Immature natural killer cell (primary cell): ENCODE measurements around the gene UBIAD1. TPM values are rescaled to one million over a fixed set of nuclear protein-coding genes. Genes with fewer than 3 reads are reported as not detected.

Experiments
- DNase-seq, 3 donors: peaks; one replicate each; pipeline ENCODE4 v3.0.0; 2022; ENCODE audit warnings: mixed read lengths in 1 of 3
- H3K27ac Mint-ChIP-seq, 6 donors: one replicate each; pipeline ENCODE4 v1.8.0; 2020; ENCODE audit warnings: mixed read lengths in 6 of 6, mild to moderate bottlenecking in 5 of 6, inconsistent platforms in 4 of 6, moderate library complexity in 3 of 6
- H3K27me3 Mint-ChIP-seq, 3 donors: one replicate each; pipeline ENCODE4 v1.8.0; 2020 to 2021; ENCODE audit warnings: low read depth in 3 of 3, mild to moderate bottlenecking in 3 of 3, mixed read lengths in 3 of 3, moderate library complexity in 3 of 3, inconsistent platforms in 1 of 3
- H3K36me3 Mint-ChIP-seq, 3 donors: one replicate each; pipeline ENCODE4 v1.8.0; 2020; ENCODE audit warnings: mixed read lengths in 3 of 3, inconsistent platforms in 2 of 3, mild to moderate bottlenecking in 2 of 3
- H3K4me1 Mint-ChIP-seq, 2 donors: one replicate each; pipeline ENCODE4 v1.8.0; 2020; ENCODE audit warnings: inconsistent platforms in 2 of 2, mild to moderate bottlenecking in 2 of 2, mixed read lengths in 2 of 2, moderate library complexity in 1 of 2
- H3K4me3 Mint-ChIP-seq, 5 donors: one replicate each; pipeline ENCODE4 v1.8.0; 2020; ENCODE audit warnings: mild to moderate bottlenecking in 5 of 5, mixed read lengths in 5 of 5, inconsistent platforms in 3 of 5, moderate library complexity in 3 of 5
- H3K9me3 Mint-ChIP-seq, 6 donors: one replicate each; pipeline ENCODE4 v1.8.0; 2020; ENCODE audit warnings: mild to moderate bottlenecking in 6 of 6, mixed read lengths in 6 of 6, inconsistent platforms in 4 of 6, moderate library complexity in 3 of 6
- polyA plus RNA-seq, 3 donors: library from polyadenylated mRNA; unstranded; fragments of 300-500 nt; fragmentation: Illumina TruSeq; gene quantifications; one replicate each; pipeline ENCODE4 v1.2.3, GENCODE V29; 2021

UBIAD1 gene, protein sequence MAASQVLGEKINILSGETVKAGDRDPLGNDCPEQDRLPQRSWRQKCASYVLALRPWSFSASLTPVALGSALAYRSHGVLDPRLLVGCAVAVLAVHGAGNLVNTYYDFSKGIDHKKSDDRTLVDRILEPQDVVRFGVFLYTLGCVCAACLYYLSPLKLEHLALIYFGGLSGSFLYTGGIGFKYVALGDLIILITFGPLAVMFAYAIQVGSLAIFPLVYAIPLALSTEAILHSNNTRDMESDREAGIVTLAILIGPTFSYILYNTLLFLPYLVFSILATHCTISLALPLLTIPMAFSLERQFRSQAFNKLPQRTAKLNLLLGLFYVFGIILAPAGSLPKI
- 10 to 100 TPM; 17.9 to 29.6 (median 28.5) TPM for polyA plus RNA-seq

DNA sequence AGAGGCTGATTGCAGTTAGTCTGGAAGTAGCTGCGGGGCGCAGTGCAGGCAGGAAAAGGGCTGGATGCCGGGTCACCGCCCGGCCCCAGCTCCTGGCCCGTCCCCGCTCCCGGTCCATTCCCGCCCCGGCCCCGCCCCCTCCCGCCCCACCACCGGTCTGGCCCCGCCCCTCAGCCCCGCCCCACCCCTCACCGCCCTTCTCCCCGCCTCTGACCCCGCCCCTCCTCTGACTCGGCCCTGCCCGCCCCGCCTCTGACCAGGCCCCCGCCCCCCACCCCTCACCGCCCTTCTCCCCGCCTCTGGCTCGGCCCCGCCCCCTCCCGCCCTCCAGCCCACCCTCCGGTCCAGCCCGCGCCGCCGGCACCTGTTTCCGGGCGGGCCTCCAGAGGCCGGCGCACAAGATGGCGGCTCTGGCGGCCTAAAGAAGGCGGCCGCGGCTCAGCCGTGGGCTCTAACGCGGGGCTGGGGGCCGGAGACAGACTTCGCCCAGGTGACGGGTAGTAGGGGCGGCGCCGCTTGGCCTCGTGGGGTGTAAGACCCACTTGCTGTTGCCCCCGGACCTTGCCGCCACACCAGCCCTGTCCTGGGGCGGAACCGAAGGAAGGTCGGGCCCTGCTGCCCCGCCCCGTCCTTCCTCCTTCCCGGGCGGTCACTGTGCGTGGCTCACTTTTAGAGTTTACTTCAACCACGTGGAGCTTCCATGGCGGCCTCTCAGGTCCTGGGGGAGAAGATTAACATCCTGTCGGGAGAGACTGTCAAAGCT is at the start of gene UBIAD1:
UBIAD1 (plus strand) TSS at position 367 of the 763 bp plus-strand sequence; CDS start at position 701, 334 bp downstream.
- peak within 1 kb of the TSS; percentile 84 to 96 (median 94) for H3K27ac Mint-ChIP-seq
- peak within 1 kb of the TSS; percentile 90 to 93 (median 91) for H3K4me3 Mint-ChIP-seq
- H3K36me3 Mint-ChIP-seq = peaks cover 0 to 7% (median 5%) of the 10 kb centered on the region in 3 donors
- H3K9me3 Mint-ChIP-seq = no peaks in the 10 kb centered on the region
- peak; percentile 78 to 85 (median 84) for DNase-seq
- H3K27me3 Mint-ChIP-seq = peaks cover 1 to 7% (median 3%) of the 10 kb centered on the region in 3 donors
- H3K4me1 Mint-ChIP-seq = peaks cover 27 to 38% of the 10 kb centered on the region in 2 donors

DNA sequence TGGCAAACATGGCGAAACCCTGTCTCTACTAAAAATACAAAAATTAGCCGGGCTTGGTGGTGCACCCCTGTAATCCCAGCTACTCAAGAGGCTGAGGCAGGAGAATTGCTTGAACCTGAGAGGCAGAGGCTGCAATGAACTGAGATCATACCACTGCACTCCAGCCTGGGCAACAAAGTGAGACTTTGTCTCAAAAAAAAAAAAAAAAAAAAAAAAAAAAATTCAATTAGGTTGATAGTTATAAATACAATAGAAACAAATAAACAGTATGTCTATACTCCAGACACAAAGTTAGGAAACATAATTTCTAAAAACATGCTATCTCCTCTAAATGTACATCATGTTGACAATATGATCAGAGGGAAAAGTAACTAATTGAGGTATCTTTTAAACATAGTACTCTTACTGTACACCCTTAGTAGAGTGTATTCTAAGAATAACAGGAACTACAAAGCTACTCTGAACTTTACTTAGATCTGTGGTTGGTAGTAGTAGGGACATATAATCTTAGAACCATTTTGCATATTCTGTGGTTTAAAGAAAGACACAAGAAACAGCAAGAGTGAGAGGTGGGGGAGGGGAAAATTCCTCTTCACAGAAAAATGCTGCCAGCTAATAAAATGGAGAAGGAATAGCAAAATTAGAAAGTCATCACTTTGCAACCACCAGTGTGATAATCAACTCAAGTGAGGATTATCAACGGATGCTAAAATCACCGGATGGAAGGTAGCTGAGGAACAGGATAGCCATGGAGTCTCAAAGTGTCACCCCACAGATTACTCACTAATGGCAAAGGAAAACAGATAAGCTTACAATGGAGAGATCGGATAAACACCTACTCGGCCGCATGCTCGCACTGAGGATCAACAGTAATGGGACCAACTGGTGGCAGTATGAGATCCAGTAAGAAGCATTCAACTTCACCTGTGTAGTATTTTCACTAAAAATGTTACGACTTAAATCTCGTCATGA is 45.6 kb upstream of the UBIAD1 start:
- H3K4me3 Mint-ChIP-seq = no peak overlapping the region
- no peaks in the 10 kb centered on the region for H3K27me3 Mint-ChIP-seq
- H3K27ac Mint-ChIP-seq = peak overlapping the region in 1 of 6 donors; percentile 57
- no peaks in the 10 kb centered on the region for H3K9me3 Mint-ChIP-seq
- DNase-seq = no peak
- H3K36me3 Mint-ChIP-seq = peaks cover 32 to 55% (median 33%) of the 10 kb centered on the region in 3 donors
- H3K4me1 Mint-ChIP-seq = peaks cover 0 to 6% of the 10 kb centered on the region in 2 donors

DNA sequence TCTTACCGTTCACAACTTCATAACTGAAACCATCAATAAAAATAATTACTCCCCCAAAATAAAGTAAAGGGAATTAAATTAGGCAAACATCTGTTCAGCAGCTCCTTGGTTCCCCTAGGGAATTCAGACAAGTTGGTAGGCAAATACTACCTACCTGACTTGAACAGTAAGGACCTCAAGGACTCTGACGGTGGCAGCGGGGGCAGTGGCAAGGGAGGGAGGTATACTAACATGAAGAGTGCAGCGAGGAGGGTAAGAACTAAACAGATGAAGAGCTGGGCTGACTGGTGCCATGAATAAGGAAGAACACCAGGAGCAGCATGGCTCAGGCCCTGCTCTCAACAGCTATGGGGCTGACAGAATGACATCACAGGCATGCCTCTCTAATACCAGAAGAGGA is 43.8 kb upstream of the UBIAD1 start:
- peak overlapping the region in 1 of 6 donors; percentile 70 for H3K27ac Mint-ChIP-seq
- no peak overlapping the region for H3K4me3 Mint-ChIP-seq
- no peak for DNase-seq
- peaks cover 0 to 6% of the 10 kb centered on the region in 2 donors for H3K4me1 Mint-ChIP-seq
- H3K27me3 Mint-ChIP-seq = peaks cover 0 to 2% (median 0%) of the 10 kb centered on the region in 3 donors
- peaks cover 39 to 62% (median 40%) of the 10 kb centered on the region in 3 donors for H3K36me3 Mint-ChIP-seq
- H3K9me3 Mint-ChIP-seq = no peaks in the 10 kb centered on the region

DNA sequence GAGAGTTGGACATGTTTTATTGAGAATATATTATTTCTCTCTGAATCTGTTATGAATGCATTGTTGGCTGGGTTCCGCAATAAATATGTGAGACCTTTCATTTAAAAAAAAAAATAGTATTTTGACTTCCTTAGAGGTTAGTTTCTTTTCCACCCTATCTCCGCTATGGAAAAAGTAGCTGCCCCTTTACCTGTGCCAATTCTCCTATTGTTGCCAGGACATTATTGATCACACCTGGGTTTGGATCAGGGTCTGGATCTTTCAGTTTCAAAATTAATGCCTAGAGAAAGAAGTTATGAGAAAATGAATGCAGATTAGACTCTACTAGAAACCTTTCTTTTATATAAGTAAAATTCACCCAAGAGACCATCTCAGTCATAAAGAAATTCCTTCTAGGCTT is 39.8 kb upstream of the UBIAD1 start:
- Mint-ChIP-seq H3K4me1 (peaks cover 0 to 7% of the 10 kb centered on the region in 2 donors), H3K27me3 (peaks cover 0 to 2% (median 0%) of the 10 kb centered on the region in 3 donors)

DNA sequence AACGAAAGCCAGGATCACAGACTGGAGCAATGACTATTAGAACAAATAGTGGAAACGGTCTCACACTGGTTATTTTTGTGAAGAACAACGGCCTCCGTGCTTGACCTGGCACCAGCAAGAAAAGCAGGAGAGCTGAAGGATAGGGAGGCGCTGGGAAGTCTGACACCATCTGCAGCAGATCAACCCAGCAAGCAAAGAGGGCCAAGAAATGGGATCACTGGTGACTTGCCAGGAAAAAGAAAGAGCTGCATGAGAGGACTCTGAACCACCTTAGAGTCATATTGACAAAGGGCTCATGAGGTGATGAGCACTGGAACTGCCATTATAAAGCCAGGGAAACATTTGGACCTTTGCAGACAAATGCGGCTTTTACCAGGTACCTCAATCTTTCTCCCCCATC is 35.6 kb upstream of the UBIAD1 start:
- DNase-seq = no peak
- Mint-ChIP-seq H3K36me3 (peaks cover 35 to 66% (median 40%) of the 10 kb centered on the region in 3 donors), H3K4me1 (peaks cover 0 to 13% of the 10 kb centered on the region in 2 donors), H3K4me3 (no peak overlapping the region), H3K9me3 (peaks cover 0 to 2% (median 0%) of the 10 kb centered on the region in 6 donors), H3K27me3 (peaks cover 0 to 2% (median 0%) of the 10 kb centered on the region in 3 donors), H3K27ac (no peak overlapping the region)

More for the DNA sequence above, 39.8 kb upstream of the UBIAD1 start:
- Mint-ChIP-seq H3K27ac (no peak overlapping the region), H3K36me3 (peaks cover 44 to 75% (median 47%) of the 10 kb centered on the region in 3 donors), H3K9me3 (no peaks in the 10 kb centered on the region), H3K4me3 (no peak overlapping the region)
- DNase-seq = no peak

DNA sequence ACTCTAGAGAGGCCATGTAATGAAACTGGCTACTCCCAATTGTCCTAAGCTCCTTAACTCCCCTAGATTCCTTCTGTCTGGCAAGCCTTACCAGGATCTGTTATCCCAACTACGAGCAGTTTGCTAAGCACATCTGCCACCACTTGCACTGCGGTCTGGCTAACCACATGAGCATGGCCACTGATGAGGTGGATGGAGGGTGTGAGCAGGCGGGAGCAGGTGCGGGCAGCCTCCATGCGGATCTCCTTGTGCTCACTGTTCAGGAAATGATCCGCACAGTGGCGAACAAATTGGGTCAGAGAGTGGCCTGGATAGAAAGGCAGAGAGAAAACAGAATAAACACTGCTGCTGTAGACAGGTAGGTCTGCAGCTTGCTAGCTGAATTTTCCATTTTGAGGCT is 34.7 kb upstream of the UBIAD1 start:
- H3K27ac Mint-ChIP-seq = no peak overlapping the region
- H3K4me1 Mint-ChIP-seq = peaks cover 0 to 13% of the 10 kb centered on the region in 2 donors
- DNase-seq = no peak
- H3K4me3 Mint-ChIP-seq = no peak overlapping the region
- H3K36me3 Mint-ChIP-seq = peaks cover 33 to 60% (median 35%) of the 10 kb centered on the region in 3 donors
- peaks cover 0 to 2% (median 0%) of the 10 kb centered on the region in 6 donors for H3K9me3 Mint-ChIP-seq
- H3K27me3 Mint-ChIP-seq = peaks cover 0 to under 1% (median 0%) of the 10 kb centered on the region in 3 donors

DNA sequence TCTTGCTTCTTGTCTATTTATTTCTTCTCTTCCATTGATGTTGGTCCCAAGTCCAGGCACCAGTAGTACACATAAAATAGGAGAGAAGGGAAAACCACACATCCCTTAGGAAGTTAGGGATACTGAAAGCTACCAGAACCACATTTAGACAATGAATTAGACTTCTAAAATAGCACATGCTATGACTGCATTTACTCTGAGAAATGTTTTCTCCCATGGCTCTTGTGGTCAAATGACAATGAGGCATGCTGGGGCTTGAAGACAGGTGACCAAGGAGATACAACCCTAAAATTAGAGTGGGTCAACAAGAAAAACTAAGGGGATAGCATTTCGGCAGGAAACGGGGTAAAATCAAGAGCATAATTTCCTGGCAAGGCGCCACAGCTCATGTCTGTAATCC is 27.8 kb upstream of the UBIAD1 start:
- peak overlapping the region in 2 of 5 donors; percentile 63 to 75 for H3K4me3 Mint-ChIP-seq
- DNase-seq = no peak
- H3K4me1 Mint-ChIP-seq = peaks cover 32 to 43% of the 10 kb centered on the region in 2 donors
- peaks cover 0 to 2% (median 0%) of the 10 kb centered on the region in 6 donors for H3K9me3 Mint-ChIP-seq
- peaks cover 0 to 1% (median 0%) of the 10 kb centered on the region in 3 donors for H3K27me3 Mint-ChIP-seq
- H3K36me3 Mint-ChIP-seq = peaks cover 12 to 20% (median 13%) of the 10 kb centered on the region in 3 donors
- peak overlapping the region; percentile 90 to 97 (median 92) for H3K27ac Mint-ChIP-seq

DNA sequence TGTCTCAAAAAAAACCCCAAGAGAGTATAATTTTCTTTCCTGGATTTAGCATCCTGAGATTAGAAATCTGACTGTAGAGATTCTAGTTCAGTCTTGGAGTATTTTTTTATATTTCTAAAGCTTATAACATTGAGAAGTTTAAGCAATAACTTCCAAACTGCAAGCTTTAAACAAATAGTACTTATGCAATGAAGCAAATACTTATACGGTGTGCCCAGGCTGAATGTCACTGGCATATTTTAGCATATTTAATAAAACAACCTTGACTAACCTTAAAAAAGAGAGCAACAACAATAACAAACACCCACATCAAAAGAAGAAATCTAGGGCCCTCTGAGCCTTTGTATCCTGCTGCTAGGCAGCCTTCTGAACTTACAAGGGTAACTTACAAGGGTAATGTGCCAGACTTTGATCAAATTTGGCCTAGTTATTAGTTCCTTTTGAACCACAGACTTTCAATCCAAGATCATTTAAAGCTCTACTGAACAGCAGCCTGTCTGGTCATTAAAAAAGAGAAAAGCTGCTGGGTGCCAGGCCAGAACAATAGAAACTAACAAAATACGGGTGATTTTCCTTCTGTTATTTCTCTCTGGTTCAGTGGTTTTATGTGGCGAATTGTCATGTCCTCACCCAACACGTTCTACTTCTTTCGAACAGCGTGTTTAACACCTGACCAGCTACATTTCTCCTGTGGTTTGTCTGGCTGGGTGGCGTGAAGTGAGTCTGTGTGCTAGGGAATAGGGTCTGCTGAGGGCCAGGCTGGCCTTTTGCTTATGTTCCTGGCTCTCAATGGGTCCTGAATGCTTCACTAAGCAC is 26.9 kb upstream of the UBIAD1 start:
- Mint-ChIP-seq H3K27me3 (peaks cover 0 to 1% (median 0%) of the 10 kb centered on the region in 3 donors), H3K27ac (peak overlapping the region; percentile 90 to 97 (median 92)), H3K9me3 (peaks cover 0 to 2% (median 0%) of the 10 kb centered on the region in 6 donors), H3K4me3 (peak overlapping the region; percentile 36 to 75 (median 60)), H3K36me3 (peaks cover 11 to 22% (median 14%) of the 10 kb centered on the region in 3 donors), H3K4me1 (peaks cover 32 to 47% of the 10 kb centered on the region in 2 donors)
- DNase-seq = peak; percentile 41 to 58 (median 46)

DNA sequence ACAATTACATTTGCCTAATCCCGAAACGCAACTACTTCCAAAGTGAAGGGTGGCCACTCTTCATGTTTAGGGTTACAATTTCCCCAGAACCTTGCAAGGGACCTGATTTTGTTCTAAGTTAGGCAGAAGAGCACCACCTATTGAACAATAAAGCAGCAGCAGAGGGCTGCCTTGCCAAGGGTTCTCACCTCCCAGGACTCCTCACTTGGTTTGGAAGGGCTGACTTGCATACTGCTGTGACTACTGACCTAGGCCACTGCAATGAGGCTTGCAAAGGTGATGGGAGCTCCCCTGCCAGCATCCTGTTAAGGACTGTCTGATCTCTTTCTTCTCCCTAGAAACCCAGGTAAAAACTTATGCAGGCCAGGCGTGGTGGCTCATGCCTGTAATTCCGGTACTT is 24.8 kb upstream of the UBIAD1 start:
- Mint-ChIP-seq H3K9me3 (no peaks in the 10 kb centered on the region), H3K4me1 (peaks cover 32 to 41% of the 10 kb centered on the region in 2 donors), H3K27ac (peak overlapping the region in 4 of 6 donors; percentile 59 to 92 (median 72)), H3K4me3 (no peak overlapping the region), H3K36me3 (peaks cover 12 to 29% (median 15%) of the 10 kb centered on the region in 3 donors), H3K27me3 (peaks cover 0 to 1% (median 0%) of the 10 kb centered on the region in 3 donors)
- no peak for DNase-seq

DNA sequence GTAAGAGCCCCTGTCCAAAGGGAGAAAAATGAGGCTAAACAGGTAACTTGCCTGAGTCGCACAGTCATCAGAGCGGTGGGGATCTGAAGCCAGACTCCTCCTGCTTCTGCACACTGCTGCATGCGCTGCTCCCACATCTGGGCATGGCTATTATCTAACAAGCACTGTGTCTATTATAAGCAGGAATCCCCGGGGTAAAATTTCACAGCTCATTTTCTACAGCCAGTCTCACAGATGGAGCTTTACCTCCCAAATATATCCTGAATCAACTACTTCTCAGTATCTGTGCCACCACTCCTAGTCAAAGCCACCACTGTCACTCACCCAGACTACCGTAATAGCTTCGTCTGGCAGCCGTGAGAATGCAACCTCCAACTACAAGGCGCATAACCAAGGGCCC is 20.5 kb upstream of the UBIAD1 start:
- no peak for DNase-seq
- Mint-ChIP-seq H3K9me3 (no peaks in the 10 kb centered on the region), H3K27ac (no peak overlapping the region), H3K27me3 (peaks cover 0 to 1% (median 0%) of the 10 kb centered on the region in 3 donors), H3K4me1 (peaks cover 4 to 12% of the 10 kb centered on the region in 2 donors), H3K4me3 (no peak overlapping the region), H3K36me3 (peaks cover 16 to 50% (median 27%) of the 10 kb centered on the region in 3 donors)

DNA sequence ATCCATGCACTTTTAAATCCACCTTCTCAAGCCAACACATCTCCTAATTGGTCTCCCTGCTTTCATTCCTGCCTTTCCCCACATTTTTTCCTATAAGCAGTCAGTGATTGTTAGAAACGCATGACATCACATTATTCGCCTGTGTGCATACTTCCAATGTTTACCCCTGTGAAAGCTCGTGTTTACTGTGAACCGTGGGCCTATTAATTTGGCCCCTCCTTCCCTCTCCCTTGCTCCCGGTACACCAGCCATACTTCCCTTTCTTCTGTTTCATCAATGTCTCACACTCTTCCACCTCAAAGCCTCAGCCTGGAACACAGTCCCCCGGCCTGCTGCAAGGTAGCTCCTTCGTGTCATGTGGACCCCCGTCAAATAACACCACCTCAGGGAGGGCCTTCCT is 19.8 kb upstream of the UBIAD1 start:
- H3K9me3 Mint-ChIP-seq = no peaks in the 10 kb centered on the region
- no peak overlapping the region for H3K4me3 Mint-ChIP-seq
- peaks cover 0 to 6% of the 10 kb centered on the region in 2 donors for H3K4me1 Mint-ChIP-seq
- DNase-seq = no peak
- H3K36me3 Mint-ChIP-seq = peaks cover 16 to 55% (median 27%) of the 10 kb centered on the region in 3 donors
- H3K27ac Mint-ChIP-seq = no peak overlapping the region
- no peaks in the 10 kb centered on the region for H3K27me3 Mint-ChIP-seq

DNA sequence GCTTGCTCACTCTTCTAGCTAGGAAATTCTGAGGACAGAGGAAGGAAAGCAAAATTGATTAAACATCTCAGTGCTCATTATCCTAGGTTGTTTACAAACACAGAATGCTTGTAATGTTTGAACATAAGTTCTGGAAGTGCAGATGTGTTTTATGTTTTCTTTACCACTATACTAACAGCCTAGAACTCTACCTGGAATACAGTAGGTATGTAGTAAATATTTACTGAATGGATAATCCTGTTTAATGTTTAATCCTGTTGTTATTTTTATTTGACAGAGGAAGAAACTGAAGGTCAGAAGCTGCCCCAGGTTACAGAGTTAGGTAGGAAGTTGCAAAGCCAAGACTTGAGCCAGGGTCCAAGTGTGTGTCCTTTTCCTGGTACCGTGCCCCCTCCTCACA is 16.7 kb upstream of the UBIAD1 start:
- peaks cover 11 to 56% (median 21%) of the 10 kb centered on the region in 3 donors for H3K36me3 Mint-ChIP-seq
- H3K27me3 Mint-ChIP-seq = no peaks in the 10 kb centered on the region
- DNase-seq = no peak
- H3K27ac Mint-ChIP-seq = no peak overlapping the region
- no peaks in the 10 kb centered on the region for H3K9me3 Mint-ChIP-seq
- no peak overlapping the region for H3K4me3 Mint-ChIP-seq
- peaks cover 0 to 13% of the 10 kb centered on the region in 2 donors for H3K4me1 Mint-ChIP-seq
